HepG2 (cell line): Measurements from ENCODE around the gene NOL8. TPM values are rescaled to one million over a fixed set of nuclear protein-coding genes. Genes with fewer than 3 reads are reported as not detected.

ENCODE experiments used
- AKAP8 ChIP-seq: sonication (generic); formaldehyde crosslinking; IDR thresholded peaks from 2 replicates; pipeline ENCODE4 v1.5.1; 2020; ENCODE audit warnings: mild to moderate bottlenecking, missing genetic modification reagents
- ARID3A ChIP-seq: IDR thresholded peaks from 2 replicates; pipeline ENCODE4 v1.6.1; 2012; ENCODE audit warnings: low read depth, low read length, improper control_type of control experiment
- CEBPZ ChIP-seq: IDR thresholded peaks from 2 replicates; pipeline ENCODE4 v1.6.1; 2012; ENCODE audit warnings: low read length, improper control_type of control experiment
- DRAP1 ChIP-seq: IDR thresholded peaks from 2 replicates; pipeline ENCODE4 v1.6.1; 2016; ENCODE audit warnings: missing genetic modification reagents, missing compliant biosample characterization
- EZH2 ChIP-seq: conservative IDR thresholded peaks from 2 replicates; pipeline ENCODE4 v1.6.1; 2012; ENCODE audit warnings: mild to moderate bottlenecking, low read depth, low read length, moderate library complexity
- KIAA2018 ChIP-seq: sonication (generic); formaldehyde crosslinking; IDR thresholded peaks from 2 replicates; pipeline ENCODE4 v1.5.0; 2020; ENCODE audit warnings: mild to moderate bottlenecking, missing genetic modification reagents, borderline replicate concordance
- MLXIP ChIP-seq: sonication (generic); formaldehyde crosslinking; IDR thresholded peaks from 2 replicates; pipeline ENCODE4 v1.9.0; 2021; ENCODE audit warnings: missing genetic modification reagents, borderline replicate concordance
- MTF1 ChIP-seq: sonication (generic); formaldehyde crosslinking; IDR thresholded peaks from 2 replicates; pipeline ENCODE4 v1.5.0; 2020; ENCODE audit warnings: missing genetic modification reagents
- PRMT3 ChIP-seq: sonication (generic); formaldehyde crosslinking; IDR thresholded peaks from 2 replicates; pipeline ENCODE4 v1.8.1; 2022; ENCODE audit warnings: low read depth, mild to moderate bottlenecking, moderate library complexity, missing genetic modification reagents, borderline replicate concordance
- ZBTB8A ChIP-seq: sonication (generic); formaldehyde crosslinking; IDR thresholded peaks from 2 replicates; pipeline ENCODE4 v1.4.0; 2020; ENCODE audit warnings: mild to moderate bottlenecking, low read depth, missing genetic modification reagents, borderline replicate concordance
- ZNF138 ChIP-seq: sonication (generic); formaldehyde crosslinking; IDR thresholded peaks from 2 replicates; pipeline ENCODE4 v1.5.0; 2020; ENCODE audit warnings: mild to moderate bottlenecking, low read depth, missing genetic modification reagents
- polyA plus RNA-seq, 8 experiments: library from polyadenylated mRNA; depleted of rRNA in 3 of 8; stranded (reverse) in 7 of 8; unstranded in 1 of 8; fragments of >200 nt; fragmentation: Illumina TruSeq in 4 of 8; extraction: Trizol in 4 of 8; gene quantifications; 2 replicates each; pipeline versions ENCODE4 v1.2.1 to v1.2.3, GENCODE V29; 2011 to 2016; ENCODE audit warnings: low read depth in 4 of 8, missing spikeins in 1 of 8, mixed read lengths in 1 of 8; ENCODE audit not compliant: insufficient read depth in 1 of 8
- total RNA-seq, 5 experiments: library from RNA; depleted of rRNA; stranded (reverse); fragments of >200 nt; fragmentation: Illumina TruSeq; extraction: Trizol; gene quantifications; 2 replicates each; pipeline ENCODE4 v1.2.3, GENCODE V29; 2016; ENCODE audit warnings: low read depth in 1 of 5

Gene NOL8
- total and polyA plus RNA-seq, 2 of the 13 experiments (the other 11 are each of a cell fraction or from before 2014, with no cell fraction given): 12.8 to 36.3 TPM

- no peak for TF ChIP-seq ZNF138 (CRISPR knock-in tag)
- TF ChIP-seq PRMT3 (CRISPR knock-in tag): no peak
- TF ChIP-seq EZH2: no peak
- TF ChIP-seq MTF1 (CRISPR knock-in tag): no peak
- TF ChIP-seq CEBPZ: no peak
- TF ChIP-seq ARID3A: no peak
- no peak for TF ChIP-seq ZBTB8A (CRISPR knock-in tag)
- no peak for TF ChIP-seq AKAP8
- peak; percentile 42 for TF ChIP-seq DRAP1 (CRISPR knock-in tag)
- no peak; the same call in 1 of the 2 replicates for TF ChIP-seq MLXIP (CRISPR knock-in tag)
- no peak for TF ChIP-seq KIAA2018 (CRISPR knock-in tag)
Observed at GRCh38 chr9:92325269-92325990, at the start of gene NOL8, which contains the start of gene CENPP (continued).
